MM.1S (cell line): Measurements from ENCODE around the gene GRM1.

Source experiments
- DNase-seq: peaks from one replicate; pipeline ENCODE4 v3.0.0-alpha.2; 2015
- H2AFZ ChIP-seq: fragments of 300-600 bp; sonication (generic); 2 replicates; pipeline ENCODE4 v1.6.0; 2016; ENCODE audit warnings: antibody characterized with exemption, low read length
- H3F3A ChIP-seq: fragments of 300-600 bp; sonication (generic); 2 replicates; pipeline ENCODE4 v1.6.1; 2016; ENCODE audit warnings: mild to moderate bottlenecking, antibody characterized with exemption, low read length, moderate library complexity, mixed read lengths; ENCODE audit not compliant: insufficient read depth
- H3K27ac ChIP-seq: fragments of 300-600 bp; sonication (generic); 2 replicates; pipeline ENCODE4 v1.5.1; 2016; ENCODE audit warnings: mild to moderate bottlenecking, low read length
- H3K27me3 ChIP-seq: fragments of 300-600 bp; sonication (generic); replicated peaks from 2 replicates; pipeline ENCODE4 v1.6.0; 2016; ENCODE audit warnings: low read length; ENCODE audit not compliant: insufficient read depth
- H3K36me3 ChIP-seq: fragments of 300-600 bp; sonication (generic); replicated peaks from 2 replicates; pipeline ENCODE4 v1.6.1; 2016; ENCODE audit warnings: mild to moderate bottlenecking, low read length, mixed read lengths; ENCODE audit not compliant: insufficient read depth
- H3K4me1 ChIP-seq: fragments of 300-600 bp; sonication (generic); 2 replicates; pipeline ENCODE4 v1.6.1; 2016; ENCODE audit warnings: low read length, mixed read lengths
- H3K4me2 ChIP-seq: fragments of 300-600 bp; sonication (generic); 2 replicates; pipeline ENCODE4 v1.6.0; 2016; ENCODE audit warnings: low read depth, low read length
- H3K4me3 ChIP-seq: fragments of 300-600 bp; sonication (generic); 2 replicates; pipeline ENCODE4 v1.5.1; 2016; ENCODE audit warnings: low read length, mixed read lengths
- H3K79me2 ChIP-seq: fragments of 300-600 bp; sonication (generic); 2 replicates; pipeline ENCODE4 v1.6.1; 2016; ENCODE audit warnings: mixed run types, low read length, mixed read lengths
- H3K9ac ChIP-seq: fragments of 300-600 bp; sonication (generic); 2 replicates; pipeline ENCODE4 v1.6.1; 2016; ENCODE audit warnings: low read length, mixed read lengths
- H3K9me2 ChIP-seq: fragments of 300-600 bp; sonication (generic); replicated peaks from 2 replicates; pipeline ENCODE4 v1.6.1; 2016; ENCODE audit warnings: mild to moderate bottlenecking, low read length, mixed read lengths; ENCODE audit not compliant: insufficient read depth
- H3K9me3 ChIP-seq: fragments of 300-600 bp; sonication (generic); replicated peaks from 2 replicates; pipeline ENCODE4 v1.6.1; 2016; ENCODE audit warnings: mild to moderate bottlenecking, low read length, mixed read lengths; ENCODE audit not compliant: insufficient read depth
- H4K20me1 ChIP-seq: fragments of 300-600 bp; sonication (generic); 2 replicates; pipeline ENCODE4 v1.6.1; 2016; ENCODE audit warnings: mild to moderate bottlenecking, low read length, moderate library complexity, mixed read lengths; ENCODE audit not compliant: insufficient read depth
- EZH2 ChIP-seq: fragments of 300-600 bp; sonication (generic); optimal IDR thresholded peaks from 2 replicates; pipeline ENCODE3; 2017; ENCODE audit warnings: low read depth, mild to moderate bottlenecking, antibody characterized with exemption, low read length, mixed read lengths
- EZH2phosphoT487 ChIP-seq: fragments of 300-600 bp; sonication (generic); IDR thresholded peaks from 2 replicates; pipeline ENCODE4 v1.6.1; 2018; ENCODE audit warnings: antibody characterized with exemption, low read length
- TF ChIP-seq, protein P1 (sequence below): fragments of 300-600 bp; sonication (generic); IDR thresholded peaks from 2 replicates; pipeline ENCODE4 v1.5.1; 2016; ENCODE audit warnings: antibody characterized with exemption, low read length, mixed read lengths

Gene GRM1

GRCh38 chr6:146273490-146273889 lies 244.6 kb downstream of the GRM1 start:
- Histone ChIP-seq H3K4me3 (no peak overlapping the region), H3K9me2 (no peaks in the 10 kb centered on the region)

GRCh38 chr6:146277142-146277541 lies 248.3 kb downstream of the GRM1 start:
- Histone ChIP-seq H3K79me2 (no peaks in the 10 kb centered on the region), H3K9ac (no peak overlapping the region), H2AFZ (no peak overlapping the region), H3K27me3 (no peaks in the 10 kb centered on the region), H3K4me3 (no peak overlapping the region), H3K9me2 (no peaks in the 10 kb centered on the region), H3K9me3 (no peaks in the 10 kb centered on the region), H3K4me2 (no peak overlapping the region), H3K27ac (no peak overlapping the region), H3K36me3 (no peaks in the 10 kb centered on the region), H3F3A (no peaks in the 10 kb centered on the region), H3K4me1 (no peaks in the 10 kb centered on the region), H4K20me1 (no peaks in the 10 kb centered on the region)
- no peak for DNase-seq
- TF ChIP-seq EZH2 (no peak), EZH2phosphoT487 (no peak)
- TF ChIP-seq, protein P1, sequence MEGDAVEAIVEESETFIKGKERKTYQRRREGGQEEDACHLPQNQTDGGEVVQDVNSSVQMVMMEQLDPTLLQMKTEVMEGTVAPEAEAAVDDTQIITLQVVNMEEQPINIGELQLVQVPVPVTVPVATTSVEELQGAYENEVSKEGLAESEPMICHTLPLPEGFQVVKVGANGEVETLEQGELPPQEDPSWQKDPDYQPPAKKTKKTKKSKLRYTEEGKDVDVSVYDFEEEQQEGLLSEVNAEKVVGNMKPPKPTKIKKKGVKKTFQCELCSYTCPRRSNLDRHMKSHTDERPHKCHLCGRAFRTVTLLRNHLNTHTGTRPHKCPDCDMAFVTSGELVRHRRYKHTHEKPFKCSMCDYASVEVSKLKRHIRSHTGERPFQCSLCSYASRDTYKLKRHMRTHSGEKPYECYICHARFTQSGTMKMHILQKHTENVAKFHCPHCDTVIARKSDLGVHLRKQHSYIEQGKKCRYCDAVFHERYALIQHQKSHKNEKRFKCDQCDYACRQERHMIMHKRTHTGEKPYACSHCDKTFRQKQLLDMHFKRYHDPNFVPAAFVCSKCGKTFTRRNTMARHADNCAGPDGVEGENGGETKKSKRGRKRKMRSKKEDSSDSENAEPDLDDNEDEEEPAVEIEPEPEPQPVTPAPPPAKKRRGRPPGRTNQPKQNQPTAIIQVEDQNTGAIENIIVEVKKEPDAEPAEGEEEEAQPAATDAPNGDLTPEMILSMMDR = no peak

More at GRCh38 chr6:146273490-146273889, 244.6 kb downstream of the GRM1 start:
- Histone ChIP-seq H3K27ac (no peak overlapping the region), H3K79me2 (no peaks in the 10 kb centered on the region), H3K9ac (no peak overlapping the region), H3K9me3 (no peaks in the 10 kb centered on the region), H3F3A (no peaks in the 10 kb centered on the region), H4K20me1 (no peaks in the 10 kb centered on the region), H3K4me2 (no peak overlapping the region), H3K27me3 (no peaks in the 10 kb centered on the region), H3K36me3 (no peaks in the 10 kb centered on the region), H3K4me1 (no peaks in the 10 kb centered on the region), H2AFZ (no peak overlapping the region)
- TF ChIP-seq EZH2phosphoT487 = no peak
- TF ChIP-seq, protein P1 = no peak
- no peak for TF ChIP-seq EZH2
- DNase-seq = no peak

DNA sequence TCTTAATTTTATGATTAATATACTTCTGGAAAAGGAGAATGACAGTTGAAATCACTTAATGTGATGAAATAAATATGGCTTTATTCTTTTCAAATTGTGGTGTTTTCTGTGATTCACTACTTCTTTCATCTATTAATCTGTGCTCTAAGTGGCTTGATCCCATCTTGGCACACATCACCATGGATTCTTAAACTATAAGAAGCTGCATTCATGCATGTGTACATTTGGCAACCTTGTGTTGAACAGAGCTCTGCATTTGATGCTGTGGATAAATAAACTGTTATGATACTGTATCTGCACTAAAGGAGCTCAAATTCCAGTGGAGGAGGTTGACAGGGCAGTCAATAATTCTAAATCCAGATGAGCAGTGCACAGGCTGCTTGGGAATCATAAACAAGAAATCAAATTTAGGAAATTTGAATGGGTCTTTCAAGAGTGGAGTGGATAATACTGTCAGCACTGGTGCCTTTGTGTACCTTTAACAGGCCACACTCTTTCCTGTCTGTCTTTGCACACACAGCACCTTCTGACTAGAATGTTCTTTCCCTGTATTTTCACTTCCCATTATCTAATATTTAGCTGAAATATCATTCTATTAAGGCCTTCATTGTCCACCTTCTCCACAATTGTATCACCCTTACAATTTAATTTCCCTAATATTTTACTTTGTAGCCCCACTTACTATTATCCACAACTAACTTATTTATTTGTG lies 252.9 kb downstream of the GRM1 start:
- no peaks in the 10 kb centered on the region for H3K36me3 ChIP-seq
- no peak overlapping the region for H2AFZ ChIP-seq
- no peaks in the 10 kb centered on the region for H3K27me3 ChIP-seq
- no peaks in the 10 kb centered on the region for H3K9me3 ChIP-seq
- H3K4me3 ChIP-seq = no peak overlapping the region
- no peaks in the 10 kb centered on the region for H4K20me1 ChIP-seq
- H3K79me2 ChIP-seq = no peaks in the 10 kb centered on the region
- DNase-seq = no peak
- H3K27ac ChIP-seq = no peak overlapping the region
- no peak overlapping the region for H3K4me2 ChIP-seq
- H3F3A ChIP-seq = no peaks in the 10 kb centered on the region
- H3K4me1 ChIP-seq = no peaks in the 10 kb centered on the region
- no peaks in the 10 kb centered on the region for H3K9me2 ChIP-seq
- H3K9ac ChIP-seq = no peak overlapping the region
- no peak for TF ChIP-seq EZH2phosphoT487
- TF ChIP-seq, protein P1 = no peak
